Stimulated activated naive CD8-positive, alpha-beta T cell treated with anti-CD3 and anti-CD28 coated beads, Interleukin-15, amount 100 ng/mL, for 72 hours (primary cell): Measurements from ENCODE around the gene SH3RF3.

ENCODE experiments used
- ATAC-seq: fragments of 150-1000 bp; cut with Tn5 transposase; 2 replicates; pipeline ENCODE4 v1.10.0; 2021; ENCODE audit warnings: mild to moderate bottlenecking, moderate library complexity
- DNase-seq, 2 donors: peaks; one replicate each; pipeline ENCODE4 v3.0.0; 2021 to 2022
- H3K27ac Mint-ChIP-seq, 2 donors: one replicate each; pipeline ENCODE4 v1.8.0; 2022; ENCODE audit warnings: mild to moderate bottlenecking in 2 of 2, mixed read lengths in 2 of 2, moderate library complexity in 2 of 2
- H3K27me3 Mint-ChIP-seq: one replicate; pipeline ENCODE4 v1.8.0; 2022; ENCODE audit warnings: mixed read lengths
- H3K4me1 Mint-ChIP-seq: one replicate; pipeline ENCODE4 v1.8.0; 2022; ENCODE audit warnings: mild to moderate bottlenecking, mixed read lengths
- H3K4me3 Mint-ChIP-seq, 2 donors: one replicate each; pipeline ENCODE4 v1.8.0; 2022; ENCODE audit warnings: mild to moderate bottlenecking in 2 of 2, mixed read lengths in 2 of 2, moderate library complexity in 1 of 2
- H3K9me3 Mint-ChIP-seq, 2 donors: one replicate each; pipeline ENCODE4 v1.8.0; 2022; ENCODE audit warnings: mixed read lengths in 2 of 2

The SH3RF3 gene

DNA sequence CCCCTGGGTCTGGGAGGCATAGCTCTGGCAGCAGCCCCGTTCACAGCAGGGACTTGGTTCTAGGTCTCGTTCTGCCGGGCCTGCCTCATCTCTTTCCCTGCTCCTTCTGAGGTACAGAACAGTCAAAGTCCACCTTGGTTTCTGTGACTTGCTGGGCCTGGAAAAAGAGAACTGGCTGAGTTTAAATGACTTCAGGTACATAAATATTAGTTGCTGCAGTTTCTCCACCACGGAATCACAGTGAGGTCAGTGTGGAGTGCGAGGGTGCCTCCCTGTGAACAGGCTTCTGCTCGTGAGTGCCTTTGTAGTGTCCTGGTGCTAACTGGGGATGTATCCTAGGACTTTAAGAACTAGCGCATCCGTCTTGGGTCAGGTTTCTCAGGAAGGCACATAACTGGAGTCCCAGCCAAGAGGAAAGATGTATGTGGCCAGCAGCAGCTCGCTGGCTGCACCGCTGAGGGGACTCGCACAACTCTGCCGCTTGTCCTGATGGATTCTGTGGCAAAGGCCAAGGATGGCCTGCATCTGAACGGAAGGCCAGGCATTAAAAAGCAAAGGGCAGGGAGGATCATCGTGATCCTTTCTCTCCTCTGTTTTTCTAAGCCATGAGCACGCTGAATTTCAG lies 188.6 kb downstream of the SH3RF3 start:
- ATAC-seq (no peak), DNase-seq (no peak)
- Mint-ChIP-seq H3K27me3 (no peaks in the 10 kb centered on the region), H3K4me1 (peaks cover 27% of the 10 kb centered on the region), H3K4me3 (no peak overlapping the region), H3K27ac (no peak overlapping the region), H3K9me3 (no peaks in the 10 kb centered on the region)

DNA sequence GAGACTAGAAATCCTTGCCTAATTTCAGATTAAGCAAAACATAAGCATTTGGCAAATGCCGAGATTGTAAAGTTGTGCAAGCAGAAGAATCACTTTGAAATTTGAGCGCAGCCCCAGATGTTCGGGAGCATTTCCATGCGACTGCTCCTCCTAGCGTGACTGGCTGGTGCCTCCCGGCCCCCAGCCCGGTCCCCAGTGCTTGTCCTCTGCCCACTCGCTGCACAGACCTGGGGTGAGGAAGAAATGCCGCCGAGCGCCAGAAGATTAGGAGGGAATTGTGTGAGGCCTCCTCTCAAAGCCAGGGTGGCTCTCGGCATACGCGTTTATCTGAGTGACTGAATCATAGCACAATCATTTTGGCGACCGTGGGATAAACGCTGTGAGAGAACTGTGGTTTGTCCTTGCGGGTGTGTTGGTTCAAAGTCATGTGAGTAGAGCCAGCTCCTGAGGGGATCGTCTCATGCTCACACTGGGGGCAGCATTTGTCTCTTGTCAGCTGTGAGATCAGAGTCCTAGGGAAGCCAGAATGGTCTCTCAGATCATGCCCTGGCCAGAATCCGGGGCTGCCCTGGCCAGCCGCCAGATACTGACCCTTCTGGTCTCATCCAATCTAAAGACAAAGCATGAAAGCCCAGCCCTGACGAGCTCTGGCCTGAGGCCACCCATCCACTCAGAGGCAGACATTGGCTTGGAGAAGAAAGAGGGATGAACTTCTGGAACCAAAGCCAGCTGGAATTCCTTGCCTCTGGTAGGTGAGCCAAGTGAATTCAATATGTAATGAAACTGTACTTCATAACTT lies 189.3 kb downstream of the SH3RF3 start:
- H3K27ac Mint-ChIP-seq = no peak overlapping the region
- peaks cover 27% of the 10 kb centered on the region for H3K4me1 Mint-ChIP-seq
- no peak for ATAC-seq
- H3K9me3 Mint-ChIP-seq = no peaks in the 10 kb centered on the region
- no peak for DNase-seq
- no peak overlapping the region for H3K4me3 Mint-ChIP-seq
- no peaks in the 10 kb centered on the region for H3K27me3 Mint-ChIP-seq

DNA sequence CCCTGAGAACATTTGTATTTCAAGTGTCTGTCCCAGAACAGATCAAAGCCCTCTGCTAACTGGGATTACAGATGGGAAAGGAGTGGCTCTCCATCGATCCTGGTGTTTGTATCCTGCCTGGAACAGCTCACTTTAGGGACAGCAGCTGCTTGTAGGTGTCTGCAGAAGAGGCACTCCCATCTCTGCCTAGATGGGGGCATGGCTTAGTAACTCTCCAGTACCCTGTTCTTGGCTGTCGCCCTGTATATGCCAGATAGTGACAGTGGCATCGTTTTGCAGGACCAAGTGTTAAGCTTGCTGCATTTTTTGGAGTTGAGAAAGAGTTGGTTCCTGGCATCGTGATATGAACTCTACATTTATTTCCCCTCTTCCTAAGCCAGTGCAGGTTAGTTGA lies 189.9 kb downstream of the SH3RF3 start:
- DNase-seq (no peak), ATAC-seq (no peak)
- Mint-ChIP-seq H3K9me3 (no peaks in the 10 kb centered on the region), H3K4me3 (no peak overlapping the region), H3K27ac (no peak overlapping the region), H3K27me3 (no peaks in the 10 kb centered on the region), H3K4me1 (peaks cover 27% of the 10 kb centered on the region)

DNA sequence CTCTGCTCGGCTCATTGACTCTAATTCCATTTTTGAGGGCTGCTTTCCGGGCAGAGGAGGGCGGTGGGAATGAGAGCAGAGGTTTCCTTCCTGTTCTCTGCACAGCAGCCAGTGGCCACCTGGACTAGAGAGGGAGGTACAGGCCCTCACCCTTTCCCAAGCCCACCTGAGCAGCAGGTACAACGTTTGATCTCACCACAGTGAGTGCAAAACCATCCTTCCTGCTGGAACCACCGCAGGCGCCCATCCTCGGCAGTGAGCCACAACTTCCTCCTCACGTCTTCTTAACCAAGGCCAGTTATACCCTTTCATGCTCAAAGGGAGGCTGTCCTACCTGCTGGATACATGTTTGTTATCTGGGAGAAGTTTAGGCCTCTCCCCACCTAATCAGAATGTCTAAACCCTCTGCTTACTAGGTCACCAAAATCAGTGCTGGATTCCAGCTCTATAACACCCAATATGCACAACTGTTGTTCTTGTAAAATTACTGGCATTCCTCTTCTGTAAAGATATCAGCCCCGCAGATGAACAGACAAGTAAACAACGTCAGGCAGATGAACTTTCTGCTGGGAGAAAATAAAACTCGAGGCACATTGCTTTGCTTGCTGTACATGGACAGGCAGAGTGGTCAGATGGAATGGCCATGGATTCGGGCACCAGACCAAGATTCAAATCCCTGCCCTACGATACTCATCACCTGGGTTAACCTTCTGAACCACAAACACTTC lies 191.4 kb downstream of the SH3RF3 start:
- no peak for ATAC-seq
- H3K4me1 Mint-ChIP-seq = peaks cover 27% of the 10 kb centered on the region
- H3K27me3 Mint-ChIP-seq = no peaks in the 10 kb centered on the region
- H3K27ac Mint-ChIP-seq = peak overlapping the region in 1 of 2 donors; percentile 23
- DNase-seq = no peak
- no peaks in the 10 kb centered on the region for H3K9me3 Mint-ChIP-seq
- peak overlapping the region; percentile 4 to 50 for H3K4me3 Mint-ChIP-seq

DNA sequence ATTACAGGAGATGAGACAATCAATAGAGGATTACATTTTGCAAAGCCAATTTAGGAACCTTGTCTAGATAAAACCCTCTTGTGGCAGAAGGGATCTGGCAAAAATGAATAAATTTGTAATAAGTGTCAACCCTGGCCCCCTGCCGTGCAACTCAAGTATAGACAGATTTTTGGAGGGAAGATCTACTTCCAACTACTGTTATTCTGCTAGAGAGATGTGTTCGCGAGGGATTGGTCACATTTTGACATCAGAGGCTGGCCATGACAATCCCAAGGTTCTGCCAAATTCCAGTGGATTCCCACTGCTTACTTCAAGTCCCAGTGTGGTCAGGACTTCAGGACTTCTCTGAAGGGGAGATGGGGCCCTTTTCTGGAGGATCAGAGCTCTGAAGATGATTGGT lies 192.6 kb downstream of the SH3RF3 start:
- ATAC-seq (no peak), DNase-seq (no peak)
- Mint-ChIP-seq H3K4me1 (peaks cover 27% of the 10 kb centered on the region), H3K4me3 (no peak overlapping the region), H3K27me3 (no peaks in the 10 kb centered on the region), H3K9me3 (no peaks in the 10 kb centered on the region), H3K27ac (peak overlapping the region in 1 of 2 donors; percentile 81)

DNA sequence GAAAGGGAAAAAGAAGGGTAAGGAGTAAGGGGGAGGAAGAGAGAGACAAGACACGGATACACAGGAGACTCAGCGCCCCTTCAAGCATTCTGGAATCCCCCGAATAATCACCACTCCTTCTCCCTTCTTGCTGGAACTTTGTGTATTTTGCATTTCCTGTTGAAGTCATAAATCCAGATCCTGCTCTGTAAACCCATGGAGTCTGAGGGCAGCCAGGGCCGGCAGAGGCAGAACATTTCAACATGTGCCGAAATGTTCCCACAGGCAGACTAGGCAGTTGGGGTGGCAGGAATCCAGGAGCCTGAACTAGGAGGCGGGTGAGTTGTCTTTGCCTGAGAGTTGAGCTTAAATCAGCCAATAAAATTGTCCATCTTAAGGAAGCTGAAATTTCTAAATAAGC lies 193.1 kb downstream of the SH3RF3 start:
- no peak for ATAC-seq

DNA sequence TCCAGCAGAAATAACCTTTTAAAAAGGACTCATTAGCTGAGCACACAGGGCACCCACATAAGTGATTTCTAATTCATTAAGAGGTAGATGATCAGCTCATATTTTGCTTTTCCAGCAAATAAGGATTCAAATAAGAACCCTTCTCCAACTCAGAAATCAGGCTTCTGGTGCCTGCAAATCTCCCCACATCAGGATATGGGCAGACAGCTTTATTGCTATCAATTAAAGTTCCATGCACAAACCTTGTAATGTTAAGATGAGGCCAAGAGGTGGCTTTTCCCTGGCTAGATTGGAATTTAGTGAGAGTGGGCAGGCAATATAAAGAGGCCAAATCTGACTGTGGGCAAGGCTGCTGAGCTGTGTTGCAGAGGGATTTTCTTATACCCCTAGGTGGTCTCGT lies 193.6 kb downstream of the SH3RF3 start:
- H3K9me3 Mint-ChIP-seq = no peaks in the 10 kb centered on the region
- no peak overlapping the region for H3K4me3 Mint-ChIP-seq
- no peak for DNase-seq
- H3K27me3 Mint-ChIP-seq = no peaks in the 10 kb centered on the region
- ATAC-seq = no peak
- H3K27ac Mint-ChIP-seq = no peak overlapping the region
- H3K4me1 Mint-ChIP-seq = peaks cover 23% of the 10 kb centered on the region

More for the DNA sequence above, 193.1 kb downstream of the SH3RF3 start:
- Mint-ChIP-seq H3K27me3 (no peaks in the 10 kb centered on the region), H3K9me3 (no peaks in the 10 kb centered on the region), H3K4me1 (peaks cover 27% of the 10 kb centered on the region), H3K27ac (no peak overlapping the region), H3K4me3 (no peak overlapping the region)
- DNase-seq = no peak

DNA sequence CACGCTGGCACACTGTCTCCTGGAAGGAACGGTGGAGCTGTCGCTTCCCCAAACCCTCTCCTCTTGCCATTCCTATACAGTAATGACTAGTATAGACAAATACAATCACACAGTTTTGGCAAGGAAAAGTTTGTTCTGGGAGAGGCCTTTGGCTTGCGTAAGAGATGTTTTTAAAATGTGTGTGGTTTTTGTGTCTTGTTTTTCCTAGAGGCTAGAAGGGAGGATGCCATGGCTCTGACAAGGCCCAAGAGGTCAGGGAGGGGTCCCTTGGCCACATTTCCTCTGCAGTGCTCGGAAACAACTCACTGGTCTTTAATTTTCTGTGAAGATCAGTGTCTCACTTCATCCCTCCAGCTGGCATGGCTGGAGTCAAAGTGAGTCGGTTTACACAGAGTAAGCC lies 195.9 kb downstream of the SH3RF3 start:
- DNase-seq (no peak), ATAC-seq (no peak)
- no peak overlapping the region for H3K27ac Mint-ChIP-seq
- no peaks in the 10 kb centered on the region for H3K27me3 Mint-ChIP-seq
- no peak overlapping the region for H3K4me3 Mint-ChIP-seq
- H3K9me3 Mint-ChIP-seq = no peaks in the 10 kb centered on the region
- H3K4me1 Mint-ChIP-seq = peaks cover 8% of the 10 kb centered on the region

DNA sequence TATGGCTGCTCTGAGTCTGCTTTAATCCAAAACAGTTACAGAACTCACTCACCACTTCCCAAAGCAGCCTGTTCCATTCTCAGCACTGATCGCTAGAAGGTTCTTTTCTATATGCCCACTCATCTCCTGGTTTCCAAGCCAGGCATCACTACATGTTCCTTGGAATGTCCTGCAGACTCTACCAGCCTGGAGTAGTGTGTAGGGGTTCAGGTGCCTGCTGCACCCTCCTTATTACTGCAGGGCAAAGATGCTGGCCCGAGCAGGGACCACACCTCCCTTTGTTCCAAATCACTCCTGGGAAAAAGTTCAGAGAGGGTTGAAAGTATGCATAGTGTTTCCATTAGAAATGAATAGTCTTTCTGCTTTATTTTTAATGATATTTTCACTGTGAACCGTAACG lies 196.6 kb downstream of the SH3RF3 start:
- H3K9me3 Mint-ChIP-seq = no peaks in the 10 kb centered on the region
- no peaks in the 10 kb centered on the region for H3K27me3 Mint-ChIP-seq
- H3K27ac Mint-ChIP-seq = no peak overlapping the region
- DNase-seq (no peak), ATAC-seq (no peak)
- H3K4me1 Mint-ChIP-seq = peaks cover under 1% of the 10 kb centered on the region
- no peak overlapping the region for H3K4me3 Mint-ChIP-seq

DNA sequence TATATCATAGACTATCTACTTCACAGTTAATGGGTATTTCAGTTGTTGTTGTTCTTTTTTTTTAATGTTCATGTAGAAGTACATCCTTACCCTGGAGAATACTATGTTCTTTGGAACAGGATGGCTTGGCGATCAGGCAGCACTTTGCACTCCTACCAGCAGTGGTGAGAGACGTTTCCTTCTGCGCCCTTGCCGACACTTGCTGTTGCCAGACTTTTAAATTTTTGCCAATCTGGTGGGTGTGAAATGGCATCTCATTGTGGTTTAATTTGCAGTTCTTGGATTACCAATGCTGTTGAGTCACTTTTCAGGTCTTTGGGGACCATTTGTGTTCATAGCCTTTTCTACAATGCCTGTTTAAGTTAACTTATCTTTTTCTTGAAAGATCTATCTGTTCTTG lies 197.3 kb downstream of the SH3RF3 start:
- Mint-ChIP-seq H3K27me3 (no peaks in the 10 kb centered on the region), H3K9me3 (no peaks in the 10 kb centered on the region), H3K27ac (no peak overlapping the region), H3K4me3 (no peak overlapping the region), H3K4me1 (peaks cover 3% of the 10 kb centered on the region)
- ATAC-seq = no peak
- no peak for DNase-seq

DNA sequence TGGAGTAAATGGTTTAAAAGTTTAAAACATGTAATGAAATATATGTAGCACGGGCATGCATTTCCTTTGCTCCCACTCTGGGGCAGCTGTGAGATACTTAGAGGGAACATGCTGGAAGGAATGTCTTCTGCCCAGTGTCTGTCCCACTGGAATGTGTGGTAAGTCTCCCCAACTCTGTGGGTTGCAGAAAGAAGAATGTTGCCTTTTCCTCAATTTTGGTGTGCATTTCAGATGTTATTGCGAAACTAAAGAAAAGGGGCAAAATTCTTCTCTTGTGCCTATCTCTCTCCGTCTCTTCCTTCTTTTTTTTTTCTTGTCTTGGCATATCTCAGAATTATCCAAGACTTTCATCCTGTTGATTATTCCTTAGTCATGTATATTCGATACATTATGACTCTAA lies 201.1 kb downstream of the SH3RF3 start:
- ATAC-seq = no peak
- DNase-seq = no peak
- no peaks in the 10 kb centered on the region for H3K27me3 Mint-ChIP-seq
- no peak overlapping the region for H3K27ac Mint-ChIP-seq
- H3K4me1 Mint-ChIP-seq = peaks cover 36% of the 10 kb centered on the region
- H3K9me3 Mint-ChIP-seq = no peaks in the 10 kb centered on the region
- H3K4me3 Mint-ChIP-seq = no peak overlapping the region

DNA sequence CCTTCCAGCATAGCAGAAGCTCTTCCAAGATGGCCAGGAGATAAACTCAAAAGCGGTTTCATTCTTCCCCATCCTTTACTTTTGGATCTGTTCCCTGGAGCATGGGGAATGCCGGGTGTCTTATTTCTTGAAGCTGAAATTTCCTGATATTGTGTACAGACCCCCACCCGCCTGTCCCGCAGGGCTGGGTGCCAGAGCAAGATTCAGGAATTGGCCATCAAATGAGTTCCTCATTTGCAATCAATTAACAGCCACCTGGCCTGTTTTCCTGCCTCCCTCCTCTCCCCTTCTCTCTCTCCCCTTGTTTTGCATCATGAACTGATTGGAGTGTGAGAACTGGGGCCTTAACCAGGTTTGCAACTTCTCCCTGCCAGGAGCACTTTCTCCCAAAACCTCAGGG lies 202.1 kb downstream of the SH3RF3 start:
- Mint-ChIP-seq H3K9me3 (no peaks in the 10 kb centered on the region), H3K27me3 (no peaks in the 10 kb centered on the region), H3K4me3 (no peak overlapping the region), H3K4me1 (peaks cover 46% of the 10 kb centered on the region), H3K27ac (no peak overlapping the region)
- no peak for DNase-seq
- no peak for ATAC-seq

DNA sequence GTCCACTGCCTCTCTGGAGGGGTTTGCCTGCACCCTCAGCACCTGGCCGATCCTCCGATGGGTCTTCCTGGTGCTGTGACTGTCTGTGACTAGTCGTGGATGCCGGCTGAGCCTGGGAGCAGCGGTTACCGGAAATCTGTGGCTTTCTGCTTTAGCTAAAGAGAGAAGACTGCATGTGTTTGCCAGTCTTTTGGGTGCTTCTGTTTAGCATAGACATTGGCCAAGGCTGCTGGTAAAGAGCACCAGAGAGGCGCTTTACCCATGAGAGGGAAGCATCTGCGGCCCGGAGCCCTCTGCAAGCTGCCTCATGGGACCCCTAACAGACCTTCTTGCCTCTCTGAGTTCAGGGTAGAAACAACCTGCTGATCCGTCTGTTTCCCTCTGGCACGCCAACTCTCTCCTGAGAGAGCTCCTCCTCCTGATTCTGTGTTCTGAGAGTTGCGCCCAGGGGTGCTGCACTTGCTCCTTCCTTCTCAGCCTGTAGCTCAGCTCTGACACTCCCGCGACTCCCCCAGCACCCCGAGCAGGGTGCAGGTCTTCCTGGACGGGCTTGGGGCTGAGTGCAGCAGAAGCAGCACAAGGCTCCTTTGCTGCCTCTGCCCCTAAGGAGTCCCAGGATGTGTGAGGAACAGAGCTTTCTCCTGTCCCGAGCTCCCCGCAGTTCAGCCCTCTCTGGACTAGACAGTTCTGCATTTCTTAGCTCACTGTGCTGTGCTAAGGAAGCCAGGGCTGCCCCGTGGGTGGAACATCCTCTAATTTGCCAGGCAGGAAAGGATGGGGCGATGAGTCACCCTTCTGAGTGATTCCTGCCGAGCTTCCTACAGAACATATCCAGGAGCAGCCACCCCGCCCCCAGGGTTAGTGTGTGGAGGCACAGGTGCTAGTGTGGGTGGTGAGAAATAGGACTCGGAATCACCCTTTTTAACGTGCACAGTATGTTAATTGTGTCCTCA lies 203.2 kb downstream of the SH3RF3 start:
- Mint-ChIP-seq H3K4me1 (peaks cover 51% of the 10 kb centered on the region), H3K27ac (peak overlapping the region; percentile 37 to 79), H3K9me3 (no peaks in the 10 kb centered on the region), H3K4me3 (peak overlapping the region; percentile 61 to 78), H3K27me3 (no peaks in the 10 kb centered on the region)
- ATAC-seq (peak; percentile 51), DNase-seq (peak in 1 of 2 donors; percentile 15)

DNA sequence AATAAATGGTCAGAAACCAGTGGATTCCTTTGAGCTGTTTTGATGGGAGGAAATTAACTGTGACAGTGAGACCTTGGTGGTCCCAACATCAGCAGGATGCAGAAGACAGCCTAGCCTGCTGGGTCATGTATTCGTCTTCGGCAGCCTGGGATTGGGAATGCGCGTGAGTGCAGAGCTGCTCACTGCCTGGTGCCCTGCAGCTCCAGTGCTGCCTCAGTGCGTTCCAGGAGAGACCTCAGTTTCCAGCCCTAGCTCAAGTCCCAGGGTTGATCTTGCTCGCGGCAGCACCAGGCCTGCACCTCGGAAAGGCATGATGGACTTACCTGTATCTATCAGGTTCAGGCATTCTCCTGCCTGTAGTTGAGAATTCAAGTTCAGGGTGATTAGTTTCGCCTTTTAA lies 203.9 kb downstream of the SH3RF3 start:
- Mint-ChIP-seq H3K27ac (no peak overlapping the region), H3K27me3 (no peaks in the 10 kb centered on the region), H3K9me3 (no peaks in the 10 kb centered on the region), H3K4me1 (peaks cover 51% of the 10 kb centered on the region), H3K4me3 (peak overlapping the region in 1 of 2 donors; percentile 78)
- DNase-seq (no peak), ATAC-seq (no peak)
